ENCODE data around the gene NCK1. TPM values are rescaled to one million over a fixed set of nuclear protein-coding genes. Genes with fewer than 3 reads are reported as not detected.

Gene NCK1
- total and polyA plus RNA-seq, 9 of the 15 experiments (the other 6 are each of a cell fraction or from before 2014, with no cell fraction given), result 17.3 to 30.5 (median 25.0) TPM

DNA sequence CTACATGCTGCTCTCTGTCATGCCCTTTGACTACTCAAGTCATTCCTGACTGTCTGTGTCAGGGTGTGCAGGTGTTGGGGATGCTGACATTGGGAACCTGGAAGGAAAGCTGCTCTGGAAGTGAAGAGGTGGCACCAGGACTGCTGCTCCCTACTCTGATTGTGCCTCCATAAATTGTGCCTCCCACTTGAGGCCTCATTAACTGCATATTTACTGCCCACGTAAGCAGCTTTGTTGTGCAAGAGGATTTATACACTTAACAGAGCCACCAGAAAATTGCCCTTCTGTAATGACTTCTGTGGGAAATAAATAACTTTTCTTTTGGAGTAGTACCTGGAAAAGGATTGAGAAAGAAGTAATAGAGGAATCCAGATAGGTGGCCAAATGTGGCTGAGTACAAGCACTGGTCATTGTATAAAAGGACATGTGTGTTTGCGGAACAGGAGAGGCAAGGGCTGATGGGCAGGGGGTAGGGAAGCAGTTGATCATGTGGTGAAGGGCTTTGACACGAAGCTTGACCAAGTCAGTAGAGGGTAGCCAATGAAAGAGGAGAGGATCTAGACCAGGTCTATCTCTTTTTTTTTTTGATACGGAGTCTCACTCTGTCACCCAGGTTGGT is 120.6 kb downstream of the NCK1 start (continued):
- TF ChIP-seq, protein P1, sequence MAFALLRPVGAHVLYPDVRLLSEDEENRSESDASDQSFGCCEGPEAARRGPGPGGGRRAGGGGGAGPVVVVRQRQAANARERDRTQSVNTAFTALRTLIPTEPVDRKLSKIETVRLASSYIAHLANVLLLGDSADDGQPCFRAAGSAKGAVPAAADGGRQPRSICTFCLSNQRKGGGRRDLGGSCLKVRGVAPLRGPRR (CRISPR knock-in tag; IDR thresholded peaks at IDR 0.05), result no peak
- no peak for TF ChIP-seq HDAC8 (tag; IDR thresholded peaks at IDR 0.05)
- TF ChIP-seq, protein P2, sequence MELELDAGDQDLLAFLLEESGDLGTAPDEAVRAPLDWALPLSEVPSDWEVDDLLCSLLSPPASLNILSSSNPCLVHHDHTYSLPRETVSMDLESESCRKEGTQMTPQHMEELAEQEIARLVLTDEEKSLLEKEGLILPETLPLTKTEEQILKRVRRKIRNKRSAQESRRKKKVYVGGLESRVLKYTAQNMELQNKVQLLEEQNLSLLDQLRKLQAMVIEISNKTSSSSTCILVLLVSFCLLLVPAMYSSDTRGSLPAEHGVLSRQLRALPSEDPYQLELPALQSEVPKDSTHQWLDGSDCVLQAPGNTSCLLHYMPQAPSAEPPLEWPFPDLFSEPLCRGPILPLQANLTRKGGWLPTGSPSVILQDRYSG (tag; conservative IDR thresholded peaks at IDR 0.05; ENCODE audit: low read depth), result no peak
- TF ChIP-seq SP1 (CRISPR knock-in tag; IDR thresholded peaks at IDR 0.05), result no peak
- no peak for TF ChIP-seq ZBTB5 (IDR thresholded peaks at IDR 0.05)
- TF ChIP-seq SMAD3 (CRISPR knock-in tag; conservative IDR thresholded peaks at IDR 0.05), result no peak
- TF ChIP-seq, protein P3, sequence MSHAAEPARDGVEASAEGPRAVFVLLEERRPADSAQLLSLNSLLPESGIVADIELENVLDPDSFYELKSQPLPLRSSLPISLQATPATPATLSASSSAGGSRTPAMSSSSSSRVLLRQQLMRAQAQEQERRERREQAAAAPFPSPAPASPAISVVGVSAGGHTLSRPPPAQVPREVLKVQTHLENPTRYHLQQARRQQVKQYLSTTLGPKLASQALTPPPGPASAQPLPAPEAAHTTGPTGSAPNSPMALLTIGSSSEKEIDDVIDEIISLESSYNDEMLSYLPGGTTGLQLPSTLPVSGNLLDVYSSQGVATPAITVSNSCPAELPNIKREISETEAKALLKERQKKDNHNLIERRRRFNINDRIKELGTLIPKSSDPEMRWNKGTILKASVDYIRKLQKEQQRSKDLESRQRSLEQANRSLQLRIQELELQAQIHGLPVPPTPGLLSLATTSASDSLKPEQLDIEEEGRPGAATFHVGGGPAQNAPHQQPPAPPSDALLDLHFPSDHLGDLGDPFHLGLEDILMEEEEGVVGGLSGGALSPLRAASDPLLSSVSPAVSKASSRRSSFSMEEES (CRISPR knock-in tag; IDR thresholded peaks at IDR 0.05), result no peak
